Gastrocnemius medialis (tissue), 4 donors: ENCODE data around the gene NES. TPM values are rescaled to one million over a fixed set of nuclear protein-coding genes. Genes with fewer than 3 reads are reported as not detected.

Source experiments
- ATAC-seq, 2 donors: fragments of 150-250 bp; one replicate each; pipeline ENCODE4 v1.9.1; 2016
- DNase-seq, 2 donors: peaks; one replicate each; pipeline ENCODE4 v3.0.0-alpha.2; 2019
- H3K27ac ChIP-seq, 4 donors: fragments of 200-600 bp; sonication (generic); 1 replicate in 1 of 4; 2 replicates in 3 of 4; pipeline ENCODE4 v1.5.1; 2016 to 2018; ENCODE audit warnings: mild to moderate bottlenecking in 2 of 4, moderate library complexity in 1 of 4
- H3K27me3 ChIP-seq, 3 donors: fragments of 200-600 bp; sonication (generic) in 2 of 3; 1 replicate in 1 of 3; 2 replicates in 2 of 3; pipeline versions ENCODE4 v1.5.1 to v1.6.0; 2016 to 2019; ENCODE audit warnings: mild to moderate bottlenecking in 1 of 3, moderate library complexity in 1 of 3
- H3K36me3 ChIP-seq, 2 donors: fragments of 200-600 bp; sonication (generic) in 1 of 2; one replicate each; pipeline ENCODE4 v1.5.1; 2017 to 2018
- H3K4me1 ChIP-seq, 2 donors: fragments of 200-600 bp; sonication (generic) in 1 of 2; one replicate each; pipeline ENCODE4 v1.5.1; 2016 to 2017; ENCODE audit warnings: mild to moderate bottlenecking in 2 of 2
- H3K4me3 ChIP-seq, 4 donors: fragments of 200-600 bp; sonication (generic) in 3 of 4; 1 replicate in 1 of 4; 2 replicates in 3 of 4; pipeline ENCODE4 v1.5.1; 2016 to 2019; ENCODE audit warnings: mild to moderate bottlenecking in 2 of 4
- H3K9me3 ChIP-seq, 3 donors: fragments of 200-600 bp; sonication (generic) in 2 of 3; 1 replicate in 1 of 3; 2 replicates in 2 of 3; pipeline ENCODE4 v1.5.1; 2016 to 2019
- POLR2A ChIP-seq, 2 donors: fragments of 450-650 bp; IDR thresholded peaks; one replicate each; pipeline ENCODE4 v1.6.1; 2017; ENCODE audit warnings: antibody characterized with exemption in 2 of 2, mild to moderate bottlenecking in 2 of 2, moderate library complexity in 2 of 2
- in situ Hi-C, 4 donors: fragments of 200-750 bp; cut with MboI; loops; one replicate each; pipeline versions ENCODE4 v1.15.0 to v1.8.0; 2017; ENCODE audit warnings: low sequenced_read_pairs in 4 of 4
- intact Hi-C: fragments of 100-400 bp; cut with DNase I; formaldehyde crosslinking; loops from one replicate; pipeline ENCODE4 v1.15.1; 2023; ENCODE audit warnings: low total_unique reads
- total RNA-seq, 4 donors: library from RNA; depleted of rRNA; stranded (reverse); fragments of >200 nt; gene quantifications; one replicate each; pipeline versions ENCODE4 v1.1.0 to v1.2.3, GENCODE V29; 2016
- TF ChIP-seq, protein P1 (sequence below), 5 experiments: fragments of 450-650 bp in 3 of 5; fragments of 200-600 bp in 2 of 5; sonication (generic) in 2 of 5; IDR thresholded peaks in 4 of 5; conservative IDR thresholded peaks in 1 of 5; 1 replicate in 4 of 5; 2 replicates in 1 of 5; pipeline ENCODE4 v1.5.1; 2016 to 2019; ENCODE audit warnings: antibody characterized with exemption in 5 of 5, mild to moderate bottlenecking in 3 of 5, moderate library complexity in 3 of 5

The NES gene
- total RNA-seq, 4 donors from 2014 or later: 13.7 to 60.9 (median 26.4) TPM

DNA sequence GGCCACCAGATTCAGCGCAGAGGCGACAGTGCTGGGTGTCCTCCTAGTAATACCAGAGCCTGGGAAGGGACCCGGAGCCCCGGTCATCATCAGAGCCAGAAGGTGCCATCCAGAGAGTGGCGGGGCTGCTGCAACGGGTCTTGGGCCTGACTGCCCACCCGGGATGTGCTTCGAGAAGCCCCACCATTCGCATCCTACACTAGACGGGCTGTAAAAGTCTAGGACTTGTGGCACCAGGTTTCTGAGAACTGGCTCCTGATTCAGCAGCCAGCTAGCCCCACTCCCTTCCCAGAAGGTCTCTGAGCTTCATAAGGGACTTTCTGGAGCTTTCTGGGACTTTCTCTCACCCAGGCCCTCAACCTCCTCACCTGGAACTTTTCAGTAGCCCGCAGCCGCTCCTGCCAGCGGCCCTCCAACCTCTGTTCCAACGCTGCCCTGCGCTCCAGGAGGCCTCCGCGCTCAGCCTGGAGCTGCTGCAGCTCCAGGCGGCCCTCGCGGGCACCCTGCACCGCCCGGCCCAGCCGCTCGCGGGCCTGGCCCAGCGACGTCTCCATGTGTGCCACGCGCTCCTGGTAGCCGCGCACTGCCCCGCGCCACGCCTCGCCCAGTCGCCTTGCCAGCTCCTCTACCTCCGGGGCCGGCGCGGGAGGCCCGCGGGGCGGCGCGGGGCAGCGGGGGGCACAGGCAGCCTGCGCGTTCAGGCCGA, 940 bp downstream of the NES start:
- DNase-seq (no peak), ATAC-seq (peak; percentile 8 to 10)
- Histone ChIP-seq H3K9me3 (no peaks in the 10 kb centered on the region), H3K27me3 (no peaks in the 10 kb centered on the region), H3K36me3 (no peaks in the 10 kb centered on the region), H3K4me1 (peaks cover 28 to 45% of the 10 kb centered on the region in 2 donors), H3K4me3 (peak overlapping the region; percentile 54 to 64 (median 64)), H3K27ac (peak overlapping the region; percentile 73 to 79 (median 77))
- intact Hi-C loops (loop anchor here (5.0 kb wide), 1 partner anchor 219 kb away; no protein-coding TSS in a partner anchor), in situ Hi-C loops (loop anchor here in 2 of 4 donors (25.0 kb wide), 2 partner anchors 186 to 211 kb away; partner anchors contain the start of genes INSRR (in 1 of the 2), NTRK1 (in 1 of the 2) and PEAR1 (in 1 of the 2))
- TF ChIP-seq, protein P1, sequence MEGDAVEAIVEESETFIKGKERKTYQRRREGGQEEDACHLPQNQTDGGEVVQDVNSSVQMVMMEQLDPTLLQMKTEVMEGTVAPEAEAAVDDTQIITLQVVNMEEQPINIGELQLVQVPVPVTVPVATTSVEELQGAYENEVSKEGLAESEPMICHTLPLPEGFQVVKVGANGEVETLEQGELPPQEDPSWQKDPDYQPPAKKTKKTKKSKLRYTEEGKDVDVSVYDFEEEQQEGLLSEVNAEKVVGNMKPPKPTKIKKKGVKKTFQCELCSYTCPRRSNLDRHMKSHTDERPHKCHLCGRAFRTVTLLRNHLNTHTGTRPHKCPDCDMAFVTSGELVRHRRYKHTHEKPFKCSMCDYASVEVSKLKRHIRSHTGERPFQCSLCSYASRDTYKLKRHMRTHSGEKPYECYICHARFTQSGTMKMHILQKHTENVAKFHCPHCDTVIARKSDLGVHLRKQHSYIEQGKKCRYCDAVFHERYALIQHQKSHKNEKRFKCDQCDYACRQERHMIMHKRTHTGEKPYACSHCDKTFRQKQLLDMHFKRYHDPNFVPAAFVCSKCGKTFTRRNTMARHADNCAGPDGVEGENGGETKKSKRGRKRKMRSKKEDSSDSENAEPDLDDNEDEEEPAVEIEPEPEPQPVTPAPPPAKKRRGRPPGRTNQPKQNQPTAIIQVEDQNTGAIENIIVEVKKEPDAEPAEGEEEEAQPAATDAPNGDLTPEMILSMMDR (IDR thresholded peaks at IDR 0.05 in 4 of 5, conservative IDR thresholded peaks at IDR 0.05 in 1 of 5): no peak
- no peak for TF ChIP-seq POLR2A (IDR thresholded peaks at IDR 0.05)

DNA sequence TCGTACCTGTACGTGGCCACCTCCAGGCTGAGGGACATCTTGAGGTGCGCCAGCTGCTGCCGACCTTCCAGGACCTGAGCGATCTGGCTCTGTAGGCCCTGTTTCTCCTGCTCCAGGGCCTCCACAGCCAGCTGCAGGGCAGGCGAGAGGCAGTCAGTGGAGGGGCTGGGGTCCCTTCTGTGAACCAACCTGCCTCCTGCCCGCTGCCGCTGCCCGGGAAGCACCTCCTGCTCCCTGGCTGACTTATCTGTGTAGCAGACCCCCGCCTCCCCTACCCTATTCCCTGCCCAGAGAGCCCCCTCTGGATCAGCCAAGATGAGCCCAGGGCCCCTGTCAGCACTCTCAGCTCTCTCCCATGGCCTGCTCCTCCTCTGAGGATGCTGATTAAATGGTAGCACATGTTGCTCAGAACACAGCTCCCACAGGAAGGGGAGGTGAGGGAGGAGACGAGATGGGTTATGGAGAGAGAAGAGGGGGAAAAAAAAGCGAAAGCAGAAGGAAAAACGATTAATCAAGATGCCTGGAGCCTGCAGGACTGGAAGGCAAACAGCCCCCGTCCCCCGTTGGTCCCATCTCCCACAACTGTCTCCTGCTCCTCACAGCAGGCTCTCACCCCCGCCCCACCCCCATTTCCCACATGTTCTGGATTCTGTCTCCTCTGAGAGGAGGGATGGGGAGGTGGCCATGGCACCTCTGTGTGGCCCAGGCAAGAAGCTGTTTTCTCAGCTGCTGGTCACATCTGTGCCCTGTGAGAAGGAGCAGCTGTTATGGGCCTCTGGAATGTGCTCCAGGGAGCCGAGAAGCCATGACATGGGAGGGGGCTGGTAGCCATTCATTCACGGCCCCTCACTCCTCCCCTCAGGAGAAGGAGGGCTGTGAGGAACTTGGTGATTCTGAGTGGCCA, 1.7 kb downstream of the NES start:
- no peak for DNase-seq
- Histone ChIP-seq H3K27me3 (no peaks in the 10 kb centered on the region), H3K4me3 (peak overlapping the region; percentile 54 to 64 (median 64)), H3K36me3 (no peaks in the 10 kb centered on the region), H3K4me1 (peaks cover 33 to 51% of the 10 kb centered on the region in 2 donors), H3K9me3 (no peaks in the 10 kb centered on the region), H3K27ac (peak overlapping the region; percentile 73 to 79 (median 77))
- in situ Hi-C loops (loop anchor here in 2 of 4 donors (25.0 kb wide), 2 partner anchors 187 to 212 kb away; partner anchors contain the start of genes INSRR (in 1 of the 2), NTRK1 (in 1 of the 2) and PEAR1 (in 1 of the 2)), intact Hi-C loops (loop anchor here (5.0 kb wide), 1 partner anchor 218 kb away; no protein-coding TSS in a partner anchor)
- TF ChIP-seq POLR2A (IDR thresholded peaks at IDR 0.05): no peak
- TF ChIP-seq, protein P1 (IDR thresholded peaks at IDR 0.05 in 4 of 5, conservative IDR thresholded peaks at IDR 0.05 in 1 of 5): no peak
- ATAC-seq: no peak

DNA sequence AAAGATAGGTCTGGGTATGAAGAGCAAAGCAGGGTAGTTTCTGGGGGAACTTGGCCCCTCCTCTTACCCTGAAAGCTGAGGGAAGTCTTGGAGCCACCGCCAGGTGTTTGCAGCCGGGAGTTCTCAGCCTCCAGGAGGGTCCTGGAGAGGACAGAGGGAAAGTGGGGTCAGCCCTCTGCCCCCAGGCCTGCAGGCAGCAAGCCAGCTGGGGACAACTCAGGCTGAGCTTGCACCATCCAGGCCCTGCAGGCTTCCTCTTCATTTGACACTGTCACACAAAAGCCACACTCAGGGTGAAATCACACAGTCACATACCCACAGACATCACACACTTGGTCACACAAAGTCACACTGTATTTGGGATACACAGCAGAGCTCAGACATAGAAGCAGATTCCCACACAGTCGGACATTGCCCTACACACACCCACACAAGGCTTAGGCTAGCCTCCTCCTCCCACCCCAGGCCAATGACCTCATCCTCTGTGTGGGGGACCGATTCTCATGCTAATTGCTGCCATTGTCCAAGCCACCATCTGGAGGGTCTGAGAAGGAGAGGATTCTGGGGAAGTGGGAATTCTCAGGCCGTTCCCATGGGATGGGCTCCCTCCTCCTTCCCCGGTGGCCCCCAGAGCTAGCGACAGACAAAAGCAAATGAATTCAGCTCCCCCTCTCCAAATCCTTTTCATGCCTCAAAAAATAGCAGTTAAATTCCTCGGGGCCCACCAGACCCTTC, 3.7 kb downstream of the NES start:
- Histone ChIP-seq H3K9me3 (no peaks in the 10 kb centered on the region), H3K4me1 (peaks cover 52 to 71% of the 10 kb centered on the region in 2 donors), H3K36me3 (no peaks in the 10 kb centered on the region), H3K4me3 (no peak overlapping the region), H3K27me3 (no peaks in the 10 kb centered on the region), H3K27ac (peak overlapping the region; percentile 53 to 79 (median 77))
- no peak for TF ChIP-seq POLR2A (IDR thresholded peaks at IDR 0.05)
- TF ChIP-seq, protein P1 (IDR thresholded peaks at IDR 0.05 in 4 of 5, conservative IDR thresholded peaks at IDR 0.05 in 1 of 5): no peak
- DNase-seq (no peak), ATAC-seq (no peak)
- in situ Hi-C loops (no loop called here), intact Hi-C loops (no loop called here)

DNA sequence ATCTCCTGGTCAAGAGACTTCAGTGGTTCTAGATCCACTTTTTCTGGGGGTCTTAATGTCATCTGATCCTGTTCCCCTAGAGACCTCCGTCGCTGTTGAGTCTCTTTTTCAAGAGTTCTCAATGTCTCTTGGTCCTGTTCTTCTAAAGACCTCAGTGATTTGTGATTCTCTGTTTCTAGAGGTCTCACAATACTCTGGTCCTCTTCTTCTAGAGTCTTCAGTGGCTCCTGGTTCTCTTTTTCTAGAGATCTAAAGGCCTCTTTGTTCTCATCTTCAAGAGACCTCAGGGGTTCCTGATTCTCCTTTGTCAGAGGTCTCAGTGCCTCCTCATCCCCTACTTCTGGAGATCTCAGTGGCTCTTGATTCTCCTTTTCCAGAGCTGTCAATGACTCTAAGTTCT, 5.4 kb downstream of the NES start:
- H3K36me3 ChIP-seq: no peaks in the 10 kb centered on the region
- peak overlapping the region in 2 of 4 donors; percentile 96 to 97 for H3K27ac ChIP-seq
- no peak for DNase-seq
- no peak for ATAC-seq
- in situ Hi-C loops: no loop called here
- no peaks in the 10 kb centered on the region for H3K27me3 ChIP-seq
- intact Hi-C loops: no loop called here
- no peak overlapping the region for H3K4me3 ChIP-seq
- H3K9me3 ChIP-seq: no peaks in the 10 kb centered on the region
- TF ChIP-seq, protein P1 (IDR thresholded peaks at IDR 0.05 in 4 of 5, conservative IDR thresholded peaks at IDR 0.05 in 1 of 5): no peak
- TF ChIP-seq POLR2A (IDR thresholded peaks at IDR 0.05): no peak
- peaks cover 59 to 77% of the 10 kb centered on the region in 2 donors for H3K4me1 ChIP-seq
